LNCaP clone FGC (cell line): ENCODE data around the gene ZDHHC15.
"Not testable (repeated sequence)": the region's sequence is repeated elsewhere in the genome, so short reads cannot be mapped to it uniquely, and the experiment has no call there.

Experiments used
- DNase-seq: peaks from one replicate; pipeline ENCODE4 v3.0.0-alpha.2; 2011; ENCODE audit warnings: low read depth
- H3K4me3 ChIP-seq: 2 replicates; pipeline ENCODE4 v1.5.1; 2011; ENCODE audit warnings: mild to moderate bottlenecking, low read depth, low read length, control low read depth
- TF ChIP-seq, protein P1 (sequence below): IDR thresholded peaks from 2 replicates; pipeline ENCODE4 v1.5.1; 2012; ENCODE audit warnings: mild to moderate bottlenecking; ENCODE audit not compliant: control insufficient read depth, insufficient read depth; ENCODE audit errors: extremely low read depth

Gene ZDHHC15

GRCh38 chrX:75421688-75422230, 101.1 kb downstream of the ZDHHC15 start:
- TF ChIP-seq, protein P1, sequence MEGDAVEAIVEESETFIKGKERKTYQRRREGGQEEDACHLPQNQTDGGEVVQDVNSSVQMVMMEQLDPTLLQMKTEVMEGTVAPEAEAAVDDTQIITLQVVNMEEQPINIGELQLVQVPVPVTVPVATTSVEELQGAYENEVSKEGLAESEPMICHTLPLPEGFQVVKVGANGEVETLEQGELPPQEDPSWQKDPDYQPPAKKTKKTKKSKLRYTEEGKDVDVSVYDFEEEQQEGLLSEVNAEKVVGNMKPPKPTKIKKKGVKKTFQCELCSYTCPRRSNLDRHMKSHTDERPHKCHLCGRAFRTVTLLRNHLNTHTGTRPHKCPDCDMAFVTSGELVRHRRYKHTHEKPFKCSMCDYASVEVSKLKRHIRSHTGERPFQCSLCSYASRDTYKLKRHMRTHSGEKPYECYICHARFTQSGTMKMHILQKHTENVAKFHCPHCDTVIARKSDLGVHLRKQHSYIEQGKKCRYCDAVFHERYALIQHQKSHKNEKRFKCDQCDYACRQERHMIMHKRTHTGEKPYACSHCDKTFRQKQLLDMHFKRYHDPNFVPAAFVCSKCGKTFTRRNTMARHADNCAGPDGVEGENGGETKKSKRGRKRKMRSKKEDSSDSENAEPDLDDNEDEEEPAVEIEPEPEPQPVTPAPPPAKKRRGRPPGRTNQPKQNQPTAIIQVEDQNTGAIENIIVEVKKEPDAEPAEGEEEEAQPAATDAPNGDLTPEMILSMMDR = no peak
- DNase-seq = no peak
- H3K4me3 ChIP-seq = no peak overlapping the region

- not testable (repeated sequence) for DNase-seq, H3K4me3 ChIP-seq
Measured at GRCh38 chrX:75407153-75407552, 115.7 kb downstream of the ZDHHC15 start.

DNA sequence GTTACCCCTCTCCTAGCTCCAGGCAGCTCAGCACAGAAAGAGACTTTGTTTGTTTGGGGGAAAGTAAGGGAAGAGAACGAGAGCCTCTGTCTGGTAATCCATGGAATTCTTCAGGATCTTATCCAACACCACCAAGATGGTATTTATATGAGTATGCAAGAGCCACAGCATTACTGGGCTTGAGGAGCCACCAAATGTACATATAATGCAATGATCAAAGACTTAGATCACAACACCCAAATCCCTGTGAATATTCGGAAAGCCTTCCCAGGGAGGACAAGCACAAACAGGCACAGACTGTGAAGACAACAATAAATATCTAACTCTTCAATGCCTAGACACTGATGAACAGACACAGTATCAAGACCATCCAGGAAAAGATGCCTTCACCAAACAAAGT, 132.4 kb downstream of the ZDHHC15 start:
- DNase-seq = no peak
- no peak overlapping the region for H3K4me3 ChIP-seq
- TF ChIP-seq, protein P1 = no peak

GRCh38 chrX:75369721-75370120, 153.1 kb downstream of the ZDHHC15 start:
- DNase-seq = no peak
- H3K4me3 ChIP-seq = no peak overlapping the region
- TF ChIP-seq, protein P1 = no peak

GRCh38 chrX:75366861-75367260, 156.0 kb downstream of the ZDHHC15 start:
- H3K4me3 ChIP-seq = no peak overlapping the region
- DNase-seq = no peak
- TF ChIP-seq, protein P1 = no peak

DNA sequence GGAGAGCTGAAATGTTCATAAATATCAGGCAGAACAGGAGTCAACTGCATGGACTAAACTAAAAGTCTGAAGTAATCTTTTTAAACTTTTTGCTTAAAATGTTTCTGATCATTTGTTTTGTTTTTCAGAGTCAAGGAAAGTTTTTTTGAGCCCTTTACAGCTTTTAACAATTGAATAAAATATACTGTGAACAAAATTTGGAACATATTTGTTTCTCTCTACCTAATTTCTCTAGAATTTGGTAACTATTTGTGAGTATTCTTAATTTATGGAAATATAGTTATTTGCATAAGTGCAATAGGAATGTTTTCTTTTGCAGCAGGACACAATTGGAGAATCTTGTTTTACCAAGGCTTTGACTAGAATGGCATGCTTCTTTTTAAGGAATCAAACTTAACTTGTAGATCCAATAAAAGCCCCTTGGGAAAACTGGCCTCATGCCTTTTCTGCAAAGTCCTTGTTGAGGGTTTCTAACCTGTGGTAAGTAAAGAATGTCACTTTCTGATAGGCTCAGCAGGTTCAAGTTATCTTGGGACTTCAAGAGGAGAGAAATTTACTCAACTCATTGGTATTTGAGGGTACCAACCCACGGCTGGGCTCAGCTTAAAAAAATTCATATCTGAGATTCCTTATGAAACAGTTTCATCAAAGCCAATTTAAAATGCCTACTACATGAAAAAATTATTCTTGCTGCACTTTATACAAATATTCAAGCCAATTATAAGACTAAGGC, 157.4 kb downstream of the ZDHHC15 start:
- TF ChIP-seq, protein P1 = no peak

GRCh38 chrX:75361788-75362187, 161.0 kb downstream of the ZDHHC15 start:
- DNase-seq = no peak
- TF ChIP-seq, protein P1 = no peak
- H3K4me3 ChIP-seq = no peak overlapping the region

More for the DNA sequence above, 157.4 kb downstream of the ZDHHC15 start:
- DNase-seq = no peak
- H3K4me3 ChIP-seq = no peak overlapping the region

DNA sequence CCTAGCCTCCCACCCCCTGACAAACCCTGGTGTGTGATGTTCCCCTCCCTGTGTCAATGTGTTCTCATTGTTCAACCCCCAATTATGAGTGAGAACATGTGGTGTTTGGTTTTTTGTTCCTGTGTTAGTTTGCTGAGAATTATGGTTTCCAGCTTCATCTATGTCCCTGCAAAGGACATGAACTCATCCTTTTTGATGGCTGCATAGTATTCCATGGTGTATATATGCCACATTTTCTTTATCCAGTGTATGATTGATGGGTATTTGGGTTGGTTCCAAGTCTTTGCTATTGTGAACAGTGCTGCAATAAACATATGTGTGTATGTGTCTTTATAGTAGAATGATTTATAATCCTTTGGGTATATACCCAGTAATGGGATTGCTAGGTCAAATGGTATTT, 174.2 kb downstream of the ZDHHC15 start:
- H3K4me3 ChIP-seq, DNase-seq: not testable (repeated sequence)
